Uterus (tissue), 2 donors: Measurements from ENCODE around the gene SEC24D.

Experiments used
- CTCF ChIP-seq, 4 experiments: fragments of 200-600 bp in 2 of 4; fragments of 450-650 bp in 2 of 4; sonication (generic) in 2 of 4; IDR thresholded peaks; one replicate each; pipeline ENCODE4 v1.5.1; 2016 to 2019; ENCODE audit warnings: antibody characterized with exemption in 4 of 4, mild to moderate bottlenecking in 2 of 4, moderate library complexity in 1 of 4
- POLR2A ChIP-seq, 2 donors: fragments of 450-650 bp; IDR thresholded peaks; one replicate each; pipeline ENCODE4 v1.6.1; 2016; ENCODE audit warnings: antibody characterized with exemption in 2 of 2, mild to moderate bottlenecking in 1 of 2, moderate library complexity in 1 of 2

GRCh38 chr4:118753096-118753495, 82.8 kb downstream of the SEC24D start:
- TF ChIP-seq CTCF (IDR thresholded peaks at IDR 0.05), result no peak
- TF ChIP-seq POLR2A (IDR thresholded peaks at IDR 0.05), result no peak
